ENCODE results near the gene ZBTB8A. TPM values are rescaled to one million over a fixed set of nuclear protein-coding genes. Genes with fewer than 3 reads are reported as not detected.

The ZBTB8A gene
- 1 to 10 TPM; 4.9 to 7.9 (median 5.1) TPM for total RNA-seq
- long read RNA-seq, donor 1, full-length matches to known transcripts = 3 of 4 reads
- long read RNA-seq, donor 1, partial matches to known transcripts = 0 of 4 reads
- long read RNA-seq, donor 1, other reads (novel, unspliced or antisense) = 1 of 4 reads
- long read RNA-seq, donor 2, full-length matches to known transcripts = 6 of 7 reads
- long read RNA-seq, donor 2, partial matches to known transcripts = 0 of 7 reads
- long read RNA-seq, donor 2, other reads (novel, unspliced or antisense) = 1 of 7 reads

- intact Hi-C loops (cut with DNase I, micrococcal nuclease) = no loop called here
- peak; percentile 78 for ATAC-seq
Measured at GRCh38 chr1:32538887-32539583, at the start of gene ZBTB8A. Gene ZBTB8A (plus strand): TSS chr1:32539427. CDS start chr1:32592932, 53,505 bp downstream.

GRCh38 chr1:32489774-32490454 lies 49.3 kb upstream of the ZBTB8A start:
- Histone ChIP-seq H3K9me3 (no peaks in the 10 kb centered on the region), H3K4me3 (no peak overlapping the region), H3K4me1 (ENCODE audit: low read depth) (no peaks in the 10 kb centered on the region), H3K36me3 (ENCODE audit: low read depth) (no peaks in the 10 kb centered on the region)
- TF ChIP-seq CTCF (IDR thresholded peaks at IDR 0.05) = no peak
- DNase-seq (no peak), ATAC-seq (no peak)
- intact Hi-C loops (cut with DNase I, micrococcal nuclease) = no loop called here

More at GRCh38 chr1:32538887-32539583, at the start of gene ZBTB8A:
- H3K4me3 ChIP-seq = peak within 1 kb of the TSS; percentile 35
- H3K4me1 ChIP-seq (ENCODE audit: low read depth) = peaks cover 7% of the 10 kb centered on the region
- H3K36me3 ChIP-seq (ENCODE audit: low read depth) = no peaks in the 10 kb centered on the region
- peak in 2 of 3 donors; percentile 60 to 67 for DNase-seq
- no peak for TF ChIP-seq CTCF (IDR thresholded peaks at IDR 0.05)
- H3K9me3 ChIP-seq = no peaks in the 10 kb centered on the region

GRCh38 chr1:32491386-32491785 lies 47.8 kb upstream of the ZBTB8A start:
- Histone ChIP-seq H3K4me3 (no peak overlapping the region), H3K36me3 (ENCODE audit: low read depth) (no peaks in the 10 kb centered on the region), H3K4me1 (ENCODE audit: low read depth) (no peaks in the 10 kb centered on the region), H3K9me3 (no peaks in the 10 kb centered on the region)
- DNase-seq (no peak), ATAC-seq (no peak)
- TF ChIP-seq CTCF (IDR thresholded peaks at IDR 0.05) = no peak
- intact Hi-C loops (cut with DNase I, micrococcal nuclease) = no loop called here

GRCh38 chr1:32494196-32494595 lies 45.0 kb upstream of the ZBTB8A start:
- no peaks in the 10 kb centered on the region for H3K36me3 ChIP-seq (ENCODE audit: low read depth)
- intact Hi-C loops (cut with DNase I, micrococcal nuclease) = no loop called here
- H3K4me3 ChIP-seq = no peak overlapping the region
- ATAC-seq = no peak
- DNase-seq = no peak
- H3K9me3 ChIP-seq = no peaks in the 10 kb centered on the region
- TF ChIP-seq CTCF (IDR thresholded peaks at IDR 0.05) = no peak
- no peaks in the 10 kb centered on the region for H3K4me1 ChIP-seq (ENCODE audit: low read depth)

- Histone ChIP-seq H3K4me3 (no peak overlapping the region), H3K36me3 (ENCODE audit: low read depth) (no peaks in the 10 kb centered on the region), H3K4me1 (ENCODE audit: low read depth) (no peaks in the 10 kb centered on the region), H3K9me3 (no peaks in the 10 kb centered on the region)
- ATAC-seq (no peak), DNase-seq (no peak)
- TF ChIP-seq CTCF (IDR thresholded peaks at IDR 0.05) = no peak
- intact Hi-C loops (cut with DNase I, micrococcal nuclease) = no loop called here
Measured at GRCh38 chr1:32494711-32495337, 44.4 kb upstream of the ZBTB8A start.

Data from mucosa of descending colon (tissue), 3 donors.